IMR-90 (cell line): Measurements from ENCODE around the gene PPM1H. TPM values are rescaled to one million over a fixed set of nuclear protein-coding genes. Genes with fewer than 3 reads are reported as not detected.

ENCODE experiments used
- ATAC-seq: fragments of 200-7000 bp; cut with Tn5 transposase; 2 replicates; pipeline ENCODE4 v1.9.1; 2020; ENCODE audit warnings: low read depth, mild to moderate bottlenecking, moderate library complexity
- BruUV-seq: library from RNA; stranded (reverse); fragments of 400-500 nt; replicated peaks from 2 replicates; lab custom pipeline; 2021; lab: Mats Ljungman, UMichigan
- CTCF ChIA-PET: fragments of 300-600 bp; formaldehyde crosslinking; extraction: SDS; loops from one replicate; lab custom pipeline; 2021; ENCODE audit warnings: antibody characterized with exemption; lab: Yijun Ruan, JAX
- POLR2A ChIA-PET: fragments of 300-600 bp; sonication (Branson Sonifier 250); formaldehyde crosslinking; loops from one replicate; lab custom pipeline; 2022; ENCODE audit warnings: antibody characterized with exemption; ENCODE audit not compliant: unreplicated experiment; lab: Charles Lee
- DNase-seq: peaks from one replicate; pipeline ENCODE4 v3.0.0; 2013
- H2AFZ ChIP-seq: replicated peaks from 2 replicates; pipeline ENCODE3; 2013; ENCODE audit warnings: low read length, mild to moderate bottlenecking; ENCODE audit not compliant: poor library complexity
- H2AK5ac ChIP-seq: 2 replicates; pipeline ENCODE4 v1.6.1; 2013; ENCODE audit warnings: low read depth, low read length, inconsistent platforms
- H2AK9ac ChIP-seq: replicated peaks from 2 replicates; pipeline ENCODE3; 2013; ENCODE audit warnings: mild to moderate bottlenecking, low read depth, low read length, moderate library complexity; ENCODE audit not compliant: poor library complexity
- H2BK120ac ChIP-seq: 2 replicates; pipeline ENCODE4 v1.6.1; 2013; ENCODE audit warnings: low read depth, low read length, inconsistent platforms
- H2BK15ac ChIP-seq: 3 replicates; pipeline ENCODE4 v1.6.1; 2013; ENCODE audit warnings: low read depth, low read length, inconsistent platforms
- H2BK20ac ChIP-seq: 2 replicates; pipeline ENCODE4 v1.6.1; 2013; ENCODE audit warnings: low read depth, mild to moderate bottlenecking, inconsistent platforms, low read length, moderate library complexity
- H2BK5ac ChIP-seq: 2 replicates; pipeline ENCODE4 v1.6.1; 2013; ENCODE audit warnings: mild to moderate bottlenecking, low read depth, low read length, inconsistent platforms; ENCODE audit not compliant: poor library complexity, severe bottlenecking
- H3K14ac ChIP-seq: replicated peaks from 2 replicates; pipeline ENCODE4 v1.6.1; 2013; ENCODE audit warnings: low read depth, low read length, inconsistent platforms
- H3K18ac ChIP-seq: 2 replicates; pipeline ENCODE4 v1.6.1; 2013; ENCODE audit warnings: low read depth, low read length, control low read depth
- H3K23ac ChIP-seq: 2 replicates; pipeline ENCODE4 v1.6.1; 2013; ENCODE audit warnings: low read depth, low read length, inconsistent platforms
- H3K27ac ChIP-seq: 2 replicates; pipeline ENCODE4 v1.5.1; 2013; ENCODE audit warnings: mild to moderate bottlenecking, control low read depth, low read length; ENCODE audit not compliant: insufficient read depth
- H3K27me3 ChIP-seq: 2 replicates; pipeline ENCODE4 v1.6.1; 2013; ENCODE audit warnings: low read length; ENCODE audit not compliant: control insufficient read depth, insufficient read depth
- H3K36me3 ChIP-seq: 2 replicates; pipeline ENCODE4 v1.6.1; 2013; ENCODE audit warnings: low read length, mixed read lengths; ENCODE audit not compliant: control insufficient read depth, insufficient read depth
- H3K4ac ChIP-seq: 2 replicates; pipeline ENCODE4 v1.6.1; 2013; ENCODE audit warnings: low read depth, low read length, inconsistent platforms
- H3K4me1 ChIP-seq: 2 replicates; pipeline ENCODE4 v1.6.1; 2013; ENCODE audit warnings: low read length, mixed read lengths; ENCODE audit not compliant: control insufficient read depth, insufficient read depth
- H3K4me2 ChIP-seq: 2 replicates; pipeline ENCODE4 v1.6.1; 2013; ENCODE audit warnings: low read depth, mild to moderate bottlenecking, control low read depth, low read length, moderate library complexity
- H3K4me3 ChIP-seq: 2 replicates; pipeline ENCODE4 v1.5.1; 2013; ENCODE audit warnings: low read depth, mild to moderate bottlenecking, control low read depth, low read length, moderate library complexity; ENCODE audit not compliant: insufficient read depth
- H3K56ac ChIP-seq: 2 replicates; pipeline ENCODE4 v1.6.1; 2013; ENCODE audit warnings: low read length, inconsistent platforms; ENCODE audit not compliant: insufficient read depth; ENCODE audit errors: extremely low read depth
- H3K79me1 ChIP-seq, 2 experiments: 2 replicates each; pipeline ENCODE4 v1.6.1; 2013; ENCODE audit warnings: low read length in 2 of 2, inconsistent platforms in 1 of 2, low read depth in 1 of 2
- H3K9ac ChIP-seq: 2 replicates; pipeline ENCODE4 v1.6.1; 2013; ENCODE audit warnings: low read depth, low read length, control low read depth
- H3K9me1 ChIP-seq: 2 replicates; pipeline ENCODE4 v1.6.1; 2013; ENCODE audit warnings: low read length, inconsistent platforms; ENCODE audit not compliant: insufficient read depth
- H3K9me3 ChIP-seq: 2 replicates; pipeline ENCODE4 v1.6.1; 2013; ENCODE audit warnings: low read length; ENCODE audit not compliant: control insufficient read depth, insufficient read depth
- H4K20me1 ChIP-seq: 2 replicates; pipeline ENCODE4 v1.6.1; 2013; ENCODE audit warnings: low read length, inconsistent platforms; ENCODE audit not compliant: insufficient read depth
- H4K5ac ChIP-seq: 2 replicates; pipeline ENCODE4 v1.6.1; 2013; ENCODE audit warnings: mild to moderate bottlenecking, low read depth, low read length, control low read depth
- H4K8ac ChIP-seq, 2 experiments: 2 replicates each; pipeline ENCODE4 v1.6.1; 2013; ENCODE audit warnings: low read depth in 2 of 2, low read length in 2 of 2, control low read depth in 1 of 2, inconsistent platforms in 1 of 2
- H4K91ac ChIP-seq: 2 replicates; pipeline ENCODE4 v1.6.1; 2013; ENCODE audit warnings: low read depth, low read length, inconsistent platforms; ENCODE audit not compliant: insufficient read depth
- BHLHE40 ChIP-seq: fragments of 150-350 bp; IDR thresholded peaks from 2 replicates; pipeline ENCODE4 v1.6.1; 2016; ENCODE audit warnings: mild to moderate bottlenecking, low read depth, low read length
- FOS ChIP-seq: fragments of 150-350 bp; IDR thresholded peaks from 2 replicates; pipeline ENCODE4 v1.6.1; 2016; ENCODE audit warnings: low read depth, low read length
- MAFK ChIP-seq: IDR thresholded peaks from 2 replicates; pipeline ENCODE4 v1.6.1; 2012; ENCODE audit warnings: low read depth, low read length, improper control_type of control experiment
- MAZ ChIP-seq: IDR thresholded peaks from 2 replicates; pipeline ENCODE4 v1.6.1; 2012; ENCODE audit warnings: low read depth, mild to moderate bottlenecking, low read length, improper control_type of control experiment, moderate library complexity, borderline replicate concordance
- MXI1 ChIP-seq: IDR thresholded peaks from 2 replicates; pipeline ENCODE4 v1.6.1; 2012; ENCODE audit warnings: low read depth, mild to moderate bottlenecking, low read length, moderate library complexity, borderline replicate concordance
- RCOR1 ChIP-seq: IDR thresholded peaks from 2 replicates; pipeline ENCODE4 v1.6.1; 2012; ENCODE audit warnings: mild to moderate bottlenecking, low read length, improper control_type of control experiment; ENCODE audit not compliant: insufficient replicate concordance
- RFX5 ChIP-seq: IDR thresholded peaks from 2 replicates; pipeline ENCODE4 v1.8.0; 2012; ENCODE audit warnings: low read depth, mild to moderate bottlenecking, low read length, moderate library complexity
- SMC3 ChIP-seq: fragments of 150-350 bp; IDR thresholded peaks from 2 replicates; pipeline ENCODE4 v1.6.1; 2016; ENCODE audit warnings: low read depth, mild to moderate bottlenecking, antibody characterized with exemption, low read length, moderate library complexity
- USF2 ChIP-seq: fragments of 150-350 bp; IDR thresholded peaks from 2 replicates; pipeline ENCODE4 v1.6.1; 2017; ENCODE audit warnings: mild to moderate bottlenecking, antibody characterized with exemption, low read length, low read depth
- WGBS, 2 experiments: methylation state at CpG; one replicate each; pipeline versions ENCODE4 v1.1.5 to v1.1.7; 2013; ENCODE audit warnings: missing lambda C conversion rate in 2 of 2; ENCODE audit not compliant: insufficient read length in 1 of 2; ENCODE audit errors: extremely low coverage in 2 of 2; 5-methylcytosine and 5-hydroxymethylcytosine counted together
- dilution Hi-C: fragments of 300-500 bp; cut with HindIII; formaldehyde crosslinking; loops from one replicate; pipeline ENCODE4 v1.14.3; 2018; ENCODE audit warnings: low sequenced_read_pairs; ENCODE audit not compliant: unreplicated experiment
- in situ Hi-C: fragments of 300-500 bp; cut with MboI; formaldehyde crosslinking; loops from 3 replicates; pipeline ENCODE4 v1.14.3; 2019; ENCODE audit warnings: low sequenced_read_pairs, inconsistent platforms, mixed read lengths
- intact Hi-C: fragments of 100-400 bp; cut with micrococcal nuclease; formaldehyde crosslinking; loops from 2 replicates; pipeline ENCODE4 v1.10.0; 2022
- polyA plus RNA-seq, 3 experiments: library from polyadenylated mRNA; depleted of rRNA; stranded (reverse); fragments of >200 nt; gene quantifications; 2 replicates each; pipeline ENCODE4 v1.2.3, GENCODE V29; 2012; ENCODE audit warnings: low replicate concordance in 1 of 3
- total RNA-seq: library from RNA; depleted of rRNA; stranded (reverse); fragments of >200 nt; gene quantifications from 2 replicates; pipeline ENCODE4 v1.2.3, GENCODE V29; 2012
- TF ChIP-seq, protein P1 (sequence below): fragments of 150-350 bp; IDR thresholded peaks from 2 replicates; pipeline ENCODE4 v1.6.1; 2016; ENCODE audit warnings: low read depth, mild to moderate bottlenecking, low read length, moderate library complexity, borderline replicate concordance
- TF ChIP-seq, protein P2 (sequence below): conservative IDR thresholded peaks from 2 replicates; pipeline ENCODE4 v1.5.1; 2012; ENCODE audit warnings: mild to moderate bottlenecking, low read depth, low read length, improper control_type of control experiment

PPM1H gene
- total and polyA plus RNA-seq, 2 of the 4 experiments (the other 2 are of a cell fraction) = 0.14 to 0.18 TPM

GRCh38 chr12:62629413-62629812 lies 305.5 kb downstream of the PPM1H start:
- ATAC-seq = no peak
- Histone ChIP-seq H3K27ac (no peak overlapping the region), H3K9ac (no peak overlapping the region), H3K18ac (no peak overlapping the region), H3K4ac (no peak overlapping the region), H4K5ac (no peak overlapping the region), H3K9me1 (no peaks in the 10 kb centered on the region), H2AK9ac (no peak overlapping the region), H2AFZ (no peak overlapping the region), H2BK5ac (no peak overlapping the region), H3K56ac (no peak overlapping the region), H2BK20ac (no peak overlapping the region), H2BK120ac (no peak overlapping the region), H3K79me1 (no peaks in the 10 kb centered on the region), H3K4me3 (no peak overlapping the region), H3K4me1 (no peaks in the 10 kb centered on the region), H3K23ac (no peak overlapping the region), H3K9me3 (0 out of 2 replicates have a peak, but pooled peaks cover 2% of the 10 kb centered on the region), H3K4me2 (no peak overlapping the region), H2BK15ac (no peak overlapping the region), H4K8ac (no peak overlapping the region), H2AK5ac (no peak overlapping the region), H4K91ac (no peak overlapping the region), H3K27me3 (peaks cover 5% of the 10 kb centered on the region; the same call in 1 of the 2 replicates), H3K14ac (no peak overlapping the region), H3K36me3 (no peaks in the 10 kb centered on the region), H4K20me1 (no peaks in the 10 kb centered on the region)
- in situ Hi-C loops = no loop called here
- DNase-seq = no peak
- dilution Hi-C loops = no loop called here
- BruUV-seq = no TSS peak
- TF ChIP-seq MAZ = no peak
- TF ChIP-seq SMC3 = no peak
- TF ChIP-seq, protein P1, sequence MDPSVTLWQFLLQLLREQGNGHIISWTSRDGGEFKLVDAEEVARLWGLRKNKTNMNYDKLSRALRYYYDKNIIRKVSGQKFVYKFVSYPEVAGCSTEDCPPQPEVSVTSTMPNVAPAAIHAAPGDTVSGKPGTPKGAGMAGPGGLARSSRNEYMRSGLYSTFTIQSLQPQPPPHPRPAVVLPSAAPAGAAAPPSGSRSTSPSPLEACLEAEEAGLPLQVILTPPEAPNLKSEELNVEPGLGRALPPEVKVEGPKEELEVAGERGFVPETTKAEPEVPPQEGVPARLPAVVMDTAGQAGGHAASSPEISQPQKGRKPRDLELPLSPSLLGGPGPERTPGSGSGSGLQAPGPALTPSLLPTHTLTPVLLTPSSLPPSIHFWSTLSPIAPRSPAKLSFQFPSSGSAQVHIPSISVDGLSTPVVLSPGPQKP = no peak
- no peak for TF ChIP-seq BHLHE40
- no peak for TF ChIP-seq FOS
- TF ChIP-seq, protein P2, sequence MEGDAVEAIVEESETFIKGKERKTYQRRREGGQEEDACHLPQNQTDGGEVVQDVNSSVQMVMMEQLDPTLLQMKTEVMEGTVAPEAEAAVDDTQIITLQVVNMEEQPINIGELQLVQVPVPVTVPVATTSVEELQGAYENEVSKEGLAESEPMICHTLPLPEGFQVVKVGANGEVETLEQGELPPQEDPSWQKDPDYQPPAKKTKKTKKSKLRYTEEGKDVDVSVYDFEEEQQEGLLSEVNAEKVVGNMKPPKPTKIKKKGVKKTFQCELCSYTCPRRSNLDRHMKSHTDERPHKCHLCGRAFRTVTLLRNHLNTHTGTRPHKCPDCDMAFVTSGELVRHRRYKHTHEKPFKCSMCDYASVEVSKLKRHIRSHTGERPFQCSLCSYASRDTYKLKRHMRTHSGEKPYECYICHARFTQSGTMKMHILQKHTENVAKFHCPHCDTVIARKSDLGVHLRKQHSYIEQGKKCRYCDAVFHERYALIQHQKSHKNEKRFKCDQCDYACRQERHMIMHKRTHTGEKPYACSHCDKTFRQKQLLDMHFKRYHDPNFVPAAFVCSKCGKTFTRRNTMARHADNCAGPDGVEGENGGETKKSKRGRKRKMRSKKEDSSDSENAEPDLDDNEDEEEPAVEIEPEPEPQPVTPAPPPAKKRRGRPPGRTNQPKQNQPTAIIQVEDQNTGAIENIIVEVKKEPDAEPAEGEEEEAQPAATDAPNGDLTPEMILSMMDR = no peak
- no peak for TF ChIP-seq MXI1
- TF ChIP-seq USF2 = no peak
- TF ChIP-seq MAFK = no peak
- no peak for TF ChIP-seq RCOR1
- no peak for TF ChIP-seq RFX5
- intact Hi-C loops = no loop called here
- ChIA-PET POLR2A (no interaction called here), CTCF (no interaction called here)
- 50% methylated on average over 1 of the region's 4 CpGs; no CpG with 5 or more reads in 1 of the 2 experiments for WGBS, 2 experiments
